Gastroesophageal sphincter (tissue), 4 donors: ENCODE measurements around the gene MAB21L2. TPM values are rescaled to one million over a fixed set of nuclear protein-coding genes. Genes with fewer than 3 reads are reported as not detected.

Experiments
- ATAC-seq: fragments of 150-250 bp; one replicate; pipeline ENCODE4 v1.9.1; 2016; ENCODE audit warnings: mild to moderate bottlenecking, moderate library complexity
- H3K27ac ChIP-seq, 4 donors: fragments of 200-600 bp; sonication (generic) in 3 of 4; 1 replicate in 3 of 4; 2 replicates in 1 of 4; pipeline ENCODE4 v1.5.1; 2016 to 2019
- H3K27me3 ChIP-seq: fragments of 200-600 bp; sonication (generic); one replicate; pipeline ENCODE4 v1.5.1; 2019
- H3K36me3 ChIP-seq, 2 donors: fragments of 200-600 bp; sonication (generic); one replicate each; pipeline ENCODE4 v1.5.1; 2019; ENCODE audit warnings: control low read depth in 1 of 2
- H3K4me1 ChIP-seq, 3 donors: fragments of 200-600 bp; sonication (generic); 1 replicate in 2 of 3; 2 replicates in 1 of 3; pipeline ENCODE4 v1.5.1; 2016 to 2019; ENCODE audit warnings: control low read depth in 2 of 3
- H3K4me3 ChIP-seq, 2 donors: fragments of 200-600 bp; sonication (generic); one replicate each; pipeline ENCODE4 v1.5.1; 2019; ENCODE audit warnings: mild to moderate bottlenecking in 1 of 2, moderate library complexity in 1 of 2
- H3K9me3 ChIP-seq, 3 donors: fragments of 200-600 bp; sonication (generic); one replicate each; pipeline ENCODE4 v1.5.1; 2017 to 2019; ENCODE audit warnings: control low read depth in 2 of 3
- EP300 ChIP-seq: sonication (generic); formaldehyde crosslinking; IDR thresholded peaks from one replicate; pipeline ENCODE4 v1.6.1; 2017; ENCODE audit warnings: antibody characterized with exemption, mild to moderate bottlenecking
- POLR2A ChIP-seq, 2 donors: fragments of 450-650 bp; IDR thresholded peaks; one replicate each; pipeline ENCODE4 v1.6.1; 2017; ENCODE audit warnings: antibody characterized with exemption in 2 of 2, mild to moderate bottlenecking in 2 of 2, moderate library complexity in 1 of 2
- POLR2AphosphoS5 ChIP-seq: sonication (generic); formaldehyde crosslinking; IDR thresholded peaks from one replicate; pipeline ENCODE4 v1.6.1; 2017; ENCODE audit warnings: antibody characterized with exemption
- WGBS, 2 donors: methylation state at CpG; one replicate each; pipeline ENCODE4 v1.1.5; 2018; ENCODE audit warnings: low coverage in 1 of 2; 5-methylcytosine and 5-hydroxymethylcytosine counted together
- total RNA-seq, 4 donors: library from RNA; depleted of rRNA; stranded (reverse); fragments of >200 nt; gene quantifications; one replicate each; pipeline ENCODE4 v1.1.0, GENCODE V29; 2016
- TF ChIP-seq, protein P1 (sequence below), 4 experiments: fragments of 200-600 bp in 2 of 4; fragments of 450-650 bp in 2 of 4; sonication (generic) in 1 of 4; IDR thresholded peaks; one replicate each; pipeline ENCODE4 v1.5.1; 2017 to 2019; ENCODE audit warnings: antibody characterized with exemption in 4 of 4, mild to moderate bottlenecking in 2 of 4, moderate library complexity in 2 of 4

Gene MAB21L2
- total RNA-seq, 4 donors from 2014 or later: 0.31 to 2.6 (median 0.68) TPM

DNA sequence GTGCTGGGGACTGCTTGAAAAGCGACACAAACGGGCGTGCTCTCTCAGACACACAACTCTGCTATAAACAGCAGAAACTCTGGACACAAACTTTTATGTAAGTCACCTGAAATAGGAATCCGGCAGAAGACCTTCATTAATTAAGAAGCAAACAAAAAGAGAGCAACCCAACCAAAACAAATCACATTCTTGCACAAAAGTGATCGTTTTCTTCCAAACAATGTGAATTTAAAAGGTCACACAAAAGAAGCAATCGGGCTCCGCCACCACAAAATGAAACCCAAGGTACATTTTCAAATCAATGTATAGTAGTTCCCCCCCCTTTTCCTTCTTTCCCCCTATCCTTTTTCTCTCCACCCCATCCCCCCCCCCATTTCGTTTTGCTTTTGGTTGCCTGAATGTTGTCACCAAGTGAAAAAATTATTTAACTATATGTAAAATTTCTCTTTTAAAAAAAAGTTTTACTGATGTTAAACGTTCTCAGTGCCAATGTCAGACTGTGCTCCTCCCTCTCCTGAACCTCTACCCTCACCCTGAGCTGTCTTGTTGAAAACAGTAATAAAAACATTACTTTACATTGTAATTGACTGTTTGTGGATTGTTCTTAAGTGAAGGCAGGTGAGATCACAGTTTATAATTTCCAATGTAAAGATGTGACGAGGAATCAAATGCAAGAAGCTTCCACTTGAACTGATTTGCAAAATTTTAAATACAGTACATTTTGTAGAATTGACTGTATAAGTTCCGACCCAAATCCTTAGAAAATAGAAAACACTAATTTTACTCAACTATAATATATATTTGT, 2.4 kb downstream of the MAB21L2 start:
- Histone ChIP-seq H3K9me3 (peaks cover 0 to 9% (median 0%) of the 10 kb centered on the region in 3 donors), H3K27me3 (peaks cover 27% of the 10 kb centered on the region), H3K36me3 (peaks cover 0 to 27% of the 10 kb centered on the region in 2 donors), H3K4me1 (peaks cover 0 to 11% (median 0%) of the 10 kb centered on the region in 3 donors), H3K27ac (no peak overlapping the region), H3K4me3 (peak overlapping the region in 1 of 2 donors; percentile 45)
- WGBS, 2 donors: 55 to 80% methylated on average over 7 to 11 of the region's 11 CpGs
- ATAC-seq: no peak
- TF ChIP-seq EP300 (no peak), POLR2AphosphoS5 (no peak), POLR2A (IDR thresholded peaks at IDR 0.05) (no peak)
- TF ChIP-seq, protein P1, sequence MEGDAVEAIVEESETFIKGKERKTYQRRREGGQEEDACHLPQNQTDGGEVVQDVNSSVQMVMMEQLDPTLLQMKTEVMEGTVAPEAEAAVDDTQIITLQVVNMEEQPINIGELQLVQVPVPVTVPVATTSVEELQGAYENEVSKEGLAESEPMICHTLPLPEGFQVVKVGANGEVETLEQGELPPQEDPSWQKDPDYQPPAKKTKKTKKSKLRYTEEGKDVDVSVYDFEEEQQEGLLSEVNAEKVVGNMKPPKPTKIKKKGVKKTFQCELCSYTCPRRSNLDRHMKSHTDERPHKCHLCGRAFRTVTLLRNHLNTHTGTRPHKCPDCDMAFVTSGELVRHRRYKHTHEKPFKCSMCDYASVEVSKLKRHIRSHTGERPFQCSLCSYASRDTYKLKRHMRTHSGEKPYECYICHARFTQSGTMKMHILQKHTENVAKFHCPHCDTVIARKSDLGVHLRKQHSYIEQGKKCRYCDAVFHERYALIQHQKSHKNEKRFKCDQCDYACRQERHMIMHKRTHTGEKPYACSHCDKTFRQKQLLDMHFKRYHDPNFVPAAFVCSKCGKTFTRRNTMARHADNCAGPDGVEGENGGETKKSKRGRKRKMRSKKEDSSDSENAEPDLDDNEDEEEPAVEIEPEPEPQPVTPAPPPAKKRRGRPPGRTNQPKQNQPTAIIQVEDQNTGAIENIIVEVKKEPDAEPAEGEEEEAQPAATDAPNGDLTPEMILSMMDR (IDR thresholded peaks at IDR 0.05): no peak

DNA sequence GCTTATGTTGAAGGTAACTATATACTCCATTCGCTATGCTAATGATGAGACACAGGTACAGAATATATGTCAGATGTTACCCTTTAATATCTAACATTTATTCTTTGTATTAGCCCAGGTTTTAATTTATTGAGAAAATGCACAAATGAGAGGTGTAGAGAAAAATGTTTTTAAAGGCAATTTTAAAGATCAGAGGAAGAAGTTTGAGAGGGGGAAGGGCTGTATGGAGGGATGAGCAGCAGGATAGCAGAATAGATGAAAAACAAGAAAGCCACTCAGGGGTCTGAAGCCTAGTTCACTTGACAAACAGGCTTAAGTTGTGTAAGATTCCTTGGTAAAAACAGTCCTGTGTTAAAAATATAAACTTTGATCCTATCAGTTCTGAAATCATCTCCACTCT, 3.7 kb downstream of the MAB21L2 start:
- TF ChIP-seq, protein P1 (IDR thresholded peaks at IDR 0.05): no peak
- TF ChIP-seq POLR2A (IDR thresholded peaks at IDR 0.05) (no peak), POLR2AphosphoS5 (no peak), EP300 (no peak)
- Histone ChIP-seq H3K9me3 (peaks cover 0 to 9% (median 0%) of the 10 kb centered on the region in 3 donors), H3K27ac (no peak overlapping the region), H3K4me1 (peaks cover 0 to 11% (median 0%) of the 10 kb centered on the region in 3 donors), H3K4me3 (no peak overlapping the region), H3K36me3 (peaks cover 0 to 37% of the 10 kb centered on the region in 2 donors), H3K27me3 (peaks cover 27% of the 10 kb centered on the region)
- no peak for ATAC-seq
- WGBS, 2 donors: 93 to 100% methylated on average over 1 of the region's 1 CpG

DNA sequence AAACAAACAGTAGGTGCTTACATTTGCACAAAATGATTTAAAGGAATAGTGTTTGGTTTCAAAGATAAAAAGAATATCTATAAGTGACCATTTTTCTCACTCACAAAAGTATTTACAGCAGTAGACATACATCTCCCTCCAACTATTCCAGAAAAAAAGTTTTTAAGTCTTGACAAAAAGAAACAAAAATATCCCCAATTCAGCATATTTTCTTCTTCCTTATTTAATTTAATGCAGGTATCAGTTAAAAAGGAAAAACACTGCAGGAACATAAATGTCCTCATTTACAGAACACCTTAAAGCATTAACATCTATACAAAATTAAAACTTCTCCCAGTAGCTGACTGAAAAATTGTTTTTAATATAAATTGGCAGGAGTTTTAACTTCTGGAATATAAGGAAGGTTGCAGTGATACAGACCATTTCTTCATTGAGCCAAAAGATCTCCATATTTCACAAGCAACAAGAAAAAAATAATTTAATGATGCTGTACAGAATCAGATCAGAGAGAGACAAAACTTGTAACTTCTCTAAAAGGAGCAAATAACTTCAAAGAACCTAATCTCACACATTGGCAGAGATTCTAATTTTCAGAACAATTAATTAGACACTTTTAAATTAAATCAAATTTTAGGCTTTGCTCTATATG, 4.3 kb downstream of the MAB21L2 start:
- Histone ChIP-seq H3K4me1 (peaks cover 0 to 11% (median 0%) of the 10 kb centered on the region in 3 donors), H3K9me3 (peaks cover 0 to 9% (median 0%) of the 10 kb centered on the region in 3 donors), H3K36me3 (peaks cover 0 to 40% of the 10 kb centered on the region in 2 donors), H3K27me3 (peaks cover 27% of the 10 kb centered on the region), H3K4me3 (no peak overlapping the region), H3K27ac (no peak overlapping the region)
- ATAC-seq: no peak
- TF ChIP-seq POLR2A (IDR thresholded peaks at IDR 0.05): no peak
- no peak for TF ChIP-seq POLR2AphosphoS5
- TF ChIP-seq, protein P1 (IDR thresholded peaks at IDR 0.05): no peak
- TF ChIP-seq EP300: no peak

DNA sequence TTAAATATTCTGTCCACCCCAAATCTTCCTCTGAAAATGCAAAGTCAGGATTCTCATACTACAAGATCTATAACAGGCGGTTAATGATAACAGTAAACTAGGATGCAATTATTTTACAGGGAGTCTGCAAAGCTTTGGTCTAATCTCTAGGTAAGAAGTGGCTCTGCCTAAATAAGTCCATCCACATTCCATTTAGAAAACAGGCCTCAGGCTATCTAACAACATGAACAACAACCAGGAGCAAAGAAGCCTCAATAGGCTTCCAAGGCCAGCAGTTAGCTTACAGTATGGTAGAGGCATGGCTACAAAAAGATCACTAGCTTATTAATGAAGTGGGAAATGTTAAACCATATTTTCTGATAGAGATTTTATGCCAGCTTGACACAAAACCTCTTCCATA, 6.4 kb downstream of the MAB21L2 start:
- Histone ChIP-seq H3K27me3 (peaks cover 14% of the 10 kb centered on the region), H3K4me3 (no peak overlapping the region), H3K9me3 (peaks cover 0 to 3% (median 0%) of the 10 kb centered on the region in 3 donors), H3K36me3 (peaks cover 0 to 34% of the 10 kb centered on the region in 2 donors), H3K27ac (no peak overlapping the region), H3K4me1 (peaks cover 0 to 9% (median 0%) of the 10 kb centered on the region in 3 donors)
- TF ChIP-seq POLR2A (IDR thresholded peaks at IDR 0.05): no peak
- TF ChIP-seq, protein P1 (IDR thresholded peaks at IDR 0.05): no peak
- no peak for TF ChIP-seq POLR2AphosphoS5
- TF ChIP-seq EP300: no peak
- 89 to 100% methylated on average over 1 of the region's 1 CpG for WGBS, 2 donors
- ATAC-seq: no peak
